Neural progenitor cell (in vitro differentiated cells): ENCODE data around the gene MYO1D. TPM values are rescaled to one million over a fixed set of nuclear protein-coding genes. Genes with fewer than 3 reads are reported as not detected.

Source experiments
- DNase-seq: peaks from one replicate; pipeline ENCODE4 v3.0.0-alpha.2; 2016; ENCODE audit warnings: low spot score
- H2AFZ ChIP-seq: fragments of 200-600 bp; sonication (generic); replicated peaks from 2 replicates; pipeline ENCODE4 v1.6.1; 2016; ENCODE audit warnings: antibody characterized with exemption
- H3F3A ChIP-seq: fragments of 200-600 bp; sonication (generic); 2 replicates; pipeline ENCODE4 v1.6.1; 2016; ENCODE audit warnings: antibody characterized with exemption, low read depth
- H3K27ac ChIP-seq: fragments of 200-600 bp; sonication (generic); 2 replicates; pipeline ENCODE4 v1.5.1; 2016; ENCODE audit warnings: mild to moderate bottlenecking
- H3K27me3 ChIP-seq: fragments of 200-600 bp; sonication (generic); 2 replicates; pipeline ENCODE4 v1.6.1; 2016; ENCODE audit warnings: mild to moderate bottlenecking, moderate library complexity
- H3K36me3 ChIP-seq: fragments of 200-600 bp; sonication (generic); 2 replicates; pipeline ENCODE4 v1.5.1; 2016
- H3K4me1 ChIP-seq: fragments of 200-600 bp; sonication (generic); 2 replicates; pipeline ENCODE4 v1.6.1; 2016; ENCODE audit warnings: mixed run types
- H3K4me2 ChIP-seq: fragments of 200-600 bp; sonication (generic); 2 replicates; pipeline ENCODE4 v1.6.1; 2016
- H3K4me3 ChIP-seq: fragments of 200-600 bp; sonication (generic); 2 replicates; pipeline ENCODE4 v1.5.1; 2016
- H3K79me2 ChIP-seq: fragments of 200-600 bp; sonication (generic); 2 replicates; pipeline ENCODE4 v1.6.1; 2016; ENCODE audit warnings: low read depth
- H3K9ac ChIP-seq: fragments of 200-600 bp; sonication (generic); 2 replicates; pipeline ENCODE4 v1.6.1; 2016
- H3K9me3 ChIP-seq: fragments of 200-600 bp; sonication (generic); 2 replicates; pipeline ENCODE4 v1.5.1; 2016; ENCODE audit warnings: low read depth
- H4K20me1 ChIP-seq: fragments of 200-600 bp; sonication (generic); 2 replicates; pipeline ENCODE4 v1.6.1; 2016; ENCODE audit warnings: low read depth
- H3K27ac Mint-ChIP-seq: 3 replicates; pipeline ENCODE4 v1.8.0; 2021; ENCODE audit warnings: mixed read lengths
- H3K27me3 Mint-ChIP-seq: 2 replicates; pipeline ENCODE4 v1.8.0; 2022; ENCODE audit warnings: low read depth, mild to moderate bottlenecking, inconsistent platforms, moderate library complexity, mixed read lengths; ENCODE audit not compliant: insufficient read depth
- H3K36me3 Mint-ChIP-seq: 3 replicates; pipeline ENCODE4 v1.8.0; 2021; ENCODE audit warnings: mixed read lengths
- H3K4me1 Mint-ChIP-seq: 3 replicates; pipeline ENCODE4 v1.8.0; 2021; ENCODE audit warnings: mixed read lengths
- H3K4me3 Mint-ChIP-seq: 3 replicates; pipeline ENCODE4 v1.8.0; 2021; ENCODE audit warnings: mild to moderate bottlenecking, moderate library complexity, mixed read lengths
- H3K9me3 Mint-ChIP-seq: 3 replicates; pipeline ENCODE4 v1.8.0; 2020; ENCODE audit warnings: mixed read lengths
- EZH2 ChIP-seq: fragments of 200-600 bp; sonication (generic); IDR thresholded peaks from 2 replicates; pipeline ENCODE4 v1.6.1; 2017; ENCODE audit warnings: antibody characterized with exemption, mild to moderate bottlenecking, moderate library complexity
- EZH2phosphoT487 ChIP-seq: fragments of 200-600 bp; sonication (generic); IDR thresholded peaks from 2 replicates; pipeline ENCODE4 v1.6.1; 2017; ENCODE audit warnings: antibody characterized with exemption
- total RNA-seq: library from RNA; depleted of rRNA; stranded (reverse); fragments of >200 nt; gene quantifications from 2 replicates; pipeline ENCODE4 v1.2.3, GENCODE V29; 2015; ENCODE audit warnings: low replicate concordance
- TF ChIP-seq, protein P1 (sequence below): fragments of 200-600 bp; sonication (generic); IDR thresholded peaks from 2 replicates; pipeline ENCODE4 v1.5.1; 2017; ENCODE audit warnings: antibody characterized with exemption, mild to moderate bottlenecking

Gene MYO1D
- total RNA-seq, 1 donor from 2014 or later: 6.2 TPM

DNA sequence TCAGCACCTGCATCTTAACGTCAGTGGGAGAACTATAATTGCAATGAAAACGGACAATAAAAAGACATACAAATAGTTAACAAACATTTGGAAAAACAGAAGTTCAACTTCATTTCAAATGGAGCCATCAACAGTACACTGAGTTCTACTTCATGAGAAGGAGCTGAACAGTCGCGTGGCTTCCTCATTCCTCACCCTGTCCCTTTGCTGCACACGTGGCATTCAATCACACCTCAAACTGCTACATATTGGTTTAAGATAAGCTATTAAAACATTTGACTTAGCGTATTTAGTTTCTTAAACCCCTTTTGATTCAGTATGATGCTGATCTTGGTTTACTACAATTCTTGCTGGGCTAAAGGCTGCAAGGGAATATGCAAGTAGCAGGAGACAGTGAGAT, 313.3 kb downstream of the MYO1D start:
- peaks cover 7% of the 10 kb centered on the region for H3K27me3 Mint-ChIP-seq
- Histone ChIP-seq H3K9ac (no peak overlapping the region), H3K79me2 (no peaks in the 10 kb centered on the region)

DNA sequence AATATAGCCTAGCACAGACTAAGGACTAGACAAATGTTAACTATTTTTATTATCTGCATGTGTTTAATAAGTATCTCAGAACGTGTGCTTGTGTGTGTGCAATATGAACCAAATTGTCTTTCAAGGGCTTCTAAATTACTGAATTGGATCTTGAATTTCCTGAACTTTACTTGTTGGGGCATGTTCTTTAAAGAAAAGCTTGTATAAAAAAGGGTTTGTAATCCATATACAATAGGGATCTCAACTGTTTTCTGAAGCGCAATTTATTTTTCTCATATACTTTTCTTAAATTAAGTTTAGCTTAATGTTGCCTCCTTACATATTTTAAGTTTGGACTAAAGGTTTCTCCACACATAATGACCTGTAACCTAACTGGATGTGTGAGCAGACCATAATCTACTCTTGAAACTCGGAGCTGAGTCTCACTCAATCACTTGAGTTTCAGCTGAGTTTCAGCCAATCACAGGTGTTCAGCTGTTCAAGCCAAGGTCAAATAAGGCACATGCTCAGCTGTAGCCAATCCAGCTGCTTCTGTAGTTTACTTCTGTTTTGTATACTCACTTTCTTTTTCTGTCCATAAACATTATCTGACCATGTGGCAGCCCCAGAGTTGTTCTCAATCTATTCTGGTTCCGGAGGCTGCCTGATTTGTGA, 317.8 kb downstream of the MYO1D start:
- no peak overlapping the region for H3K4me3 Mint-ChIP-seq
- H3K27ac ChIP-seq: no peak overlapping the region
- no peaks in the 10 kb centered on the region for H3K79me2 ChIP-seq
- H3K27me3 ChIP-seq: no peaks in the 10 kb centered on the region
- no peaks in the 10 kb centered on the region for H3K4me1 Mint-ChIP-seq
- no peak for TF ChIP-seq EZH2
- TF ChIP-seq EZH2phosphoT487: no peak
- TF ChIP-seq, protein P1, sequence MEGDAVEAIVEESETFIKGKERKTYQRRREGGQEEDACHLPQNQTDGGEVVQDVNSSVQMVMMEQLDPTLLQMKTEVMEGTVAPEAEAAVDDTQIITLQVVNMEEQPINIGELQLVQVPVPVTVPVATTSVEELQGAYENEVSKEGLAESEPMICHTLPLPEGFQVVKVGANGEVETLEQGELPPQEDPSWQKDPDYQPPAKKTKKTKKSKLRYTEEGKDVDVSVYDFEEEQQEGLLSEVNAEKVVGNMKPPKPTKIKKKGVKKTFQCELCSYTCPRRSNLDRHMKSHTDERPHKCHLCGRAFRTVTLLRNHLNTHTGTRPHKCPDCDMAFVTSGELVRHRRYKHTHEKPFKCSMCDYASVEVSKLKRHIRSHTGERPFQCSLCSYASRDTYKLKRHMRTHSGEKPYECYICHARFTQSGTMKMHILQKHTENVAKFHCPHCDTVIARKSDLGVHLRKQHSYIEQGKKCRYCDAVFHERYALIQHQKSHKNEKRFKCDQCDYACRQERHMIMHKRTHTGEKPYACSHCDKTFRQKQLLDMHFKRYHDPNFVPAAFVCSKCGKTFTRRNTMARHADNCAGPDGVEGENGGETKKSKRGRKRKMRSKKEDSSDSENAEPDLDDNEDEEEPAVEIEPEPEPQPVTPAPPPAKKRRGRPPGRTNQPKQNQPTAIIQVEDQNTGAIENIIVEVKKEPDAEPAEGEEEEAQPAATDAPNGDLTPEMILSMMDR: no peak
- H3K36me3 ChIP-seq: no peaks in the 10 kb centered on the region
- no peak overlapping the region for H3K9ac ChIP-seq
- no peak overlapping the region for H3K4me2 ChIP-seq
- peaks cover 3% of the 10 kb centered on the region for H3K27me3 Mint-ChIP-seq
- no peak for DNase-seq
- no peak overlapping the region for H3K4me3 ChIP-seq
- no peaks in the 10 kb centered on the region for H3K36me3 Mint-ChIP-seq
- no peaks in the 10 kb centered on the region for H3K4me1 ChIP-seq
- no peaks in the 10 kb centered on the region for H3K9me3 ChIP-seq
- H2AFZ ChIP-seq: no peak overlapping the region
- H4K20me1 ChIP-seq: no peaks in the 10 kb centered on the region
- H3F3A ChIP-seq: no peaks in the 10 kb centered on the region
- H3K27ac Mint-ChIP-seq: no peak overlapping the region
- no peaks in the 10 kb centered on the region for H3K9me3 Mint-ChIP-seq

More for the DNA sequence above, 313.3 kb downstream of the MYO1D start:
- Mint-ChIP-seq H3K36me3 (no peaks in the 10 kb centered on the region), H3K9me3 (no peaks in the 10 kb centered on the region), H3K4me3 (no peak overlapping the region), H3K4me1 (no peaks in the 10 kb centered on the region), H3K27ac (no peak overlapping the region)
- Histone ChIP-seq H2AFZ (no peak overlapping the region), H3K4me2 (no peak overlapping the region), H3K27me3 (no peaks in the 10 kb centered on the region), H3K4me3 (no peak overlapping the region), H3K27ac (no peak overlapping the region), H3F3A (no peaks in the 10 kb centered on the region), H3K36me3 (no peaks in the 10 kb centered on the region), H4K20me1 (no peaks in the 10 kb centered on the region), H3K9me3 (no peaks in the 10 kb centered on the region), H3K4me1 (no peaks in the 10 kb centered on the region)
- TF ChIP-seq EZH2: no peak
- TF ChIP-seq, protein P1: no peak
- no peak for TF ChIP-seq EZH2phosphoT487
- no peak for DNase-seq

DNA sequence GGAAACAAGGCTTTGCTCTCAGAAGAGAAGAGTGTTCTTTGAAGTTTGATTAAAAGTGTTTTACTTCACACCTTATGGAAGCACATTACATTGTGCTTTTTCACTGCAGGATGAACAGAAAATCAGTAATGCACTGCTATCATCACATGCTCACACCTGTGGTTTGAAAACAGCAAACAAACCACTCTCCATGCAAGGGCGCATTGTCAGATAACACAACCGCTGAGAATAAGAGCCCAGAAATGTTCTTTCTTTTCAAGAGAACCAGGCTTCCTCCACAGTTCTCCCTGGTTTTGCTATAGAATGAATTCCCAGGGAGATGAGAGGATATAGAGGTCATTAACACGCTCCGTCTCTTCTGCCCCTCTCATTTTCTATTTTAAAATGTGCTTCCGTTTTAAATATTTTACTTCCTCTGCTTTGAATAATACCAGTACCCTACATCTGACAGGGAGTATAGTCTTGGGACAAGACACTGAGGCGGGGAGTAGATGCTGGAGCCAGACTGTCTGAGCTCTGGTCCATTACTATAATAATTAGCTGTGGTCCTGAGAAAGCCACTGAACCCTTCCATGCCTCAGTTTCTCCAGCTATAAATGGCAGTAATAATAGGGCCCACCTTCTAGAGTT, 318.5 kb downstream of the MYO1D start:
- Histone ChIP-seq H2AFZ (no peak overlapping the region), H3K4me1 (no peaks in the 10 kb centered on the region), H3K36me3 (no peaks in the 10 kb centered on the region), H3K9ac (no peak overlapping the region), H3K4me2 (no peak overlapping the region), H3F3A (no peaks in the 10 kb centered on the region), H4K20me1 (no peaks in the 10 kb centered on the region), H3K27ac (no peak overlapping the region), H3K79me2 (no peaks in the 10 kb centered on the region), H3K27me3 (no peaks in the 10 kb centered on the region), H3K4me3 (no peak overlapping the region), H3K9me3 (no peaks in the 10 kb centered on the region)
- Mint-ChIP-seq H3K27me3 (peaks cover 3% of the 10 kb centered on the region), H3K9me3 (no peaks in the 10 kb centered on the region), H3K4me3 (no peak overlapping the region), H3K36me3 (no peaks in the 10 kb centered on the region), H3K27ac (no peak overlapping the region), H3K4me1 (peaks cover 2% of the 10 kb centered on the region)
- TF ChIP-seq EZH2phosphoT487 (no peak), EZH2 (no peak)
- TF ChIP-seq, protein P1: no peak
- no peak for DNase-seq
